ENCODE results near the gene FMNL2.

DNA sequence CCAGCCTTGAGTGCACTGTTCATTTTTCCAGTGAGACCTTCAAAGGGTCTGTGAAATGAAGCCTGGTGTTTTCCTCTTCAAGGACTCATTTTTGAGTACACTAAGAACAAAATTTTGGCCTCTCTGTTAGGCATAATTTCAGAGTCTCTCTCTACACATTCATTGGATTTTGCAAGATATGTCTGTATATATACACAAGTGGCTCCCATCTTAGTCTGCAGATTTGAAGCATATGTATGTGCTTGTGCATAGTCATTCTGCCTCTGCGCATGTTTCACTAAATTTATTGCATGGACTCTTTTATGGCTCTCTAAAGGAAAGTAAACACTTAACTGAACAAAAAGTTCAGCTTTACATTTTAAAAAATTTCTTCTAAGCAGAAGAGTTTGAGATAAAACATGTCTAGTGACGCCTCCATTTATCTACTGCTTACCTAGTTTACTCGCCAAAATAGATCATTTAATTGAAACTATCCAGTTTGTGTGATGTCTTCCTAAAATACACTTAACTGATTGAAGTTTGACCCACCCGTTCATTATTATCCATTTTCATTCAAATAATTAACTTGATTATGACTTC is 145.9 kb downstream of the FMNL2 start:
- TF ChIP-seq, protein P1, sequence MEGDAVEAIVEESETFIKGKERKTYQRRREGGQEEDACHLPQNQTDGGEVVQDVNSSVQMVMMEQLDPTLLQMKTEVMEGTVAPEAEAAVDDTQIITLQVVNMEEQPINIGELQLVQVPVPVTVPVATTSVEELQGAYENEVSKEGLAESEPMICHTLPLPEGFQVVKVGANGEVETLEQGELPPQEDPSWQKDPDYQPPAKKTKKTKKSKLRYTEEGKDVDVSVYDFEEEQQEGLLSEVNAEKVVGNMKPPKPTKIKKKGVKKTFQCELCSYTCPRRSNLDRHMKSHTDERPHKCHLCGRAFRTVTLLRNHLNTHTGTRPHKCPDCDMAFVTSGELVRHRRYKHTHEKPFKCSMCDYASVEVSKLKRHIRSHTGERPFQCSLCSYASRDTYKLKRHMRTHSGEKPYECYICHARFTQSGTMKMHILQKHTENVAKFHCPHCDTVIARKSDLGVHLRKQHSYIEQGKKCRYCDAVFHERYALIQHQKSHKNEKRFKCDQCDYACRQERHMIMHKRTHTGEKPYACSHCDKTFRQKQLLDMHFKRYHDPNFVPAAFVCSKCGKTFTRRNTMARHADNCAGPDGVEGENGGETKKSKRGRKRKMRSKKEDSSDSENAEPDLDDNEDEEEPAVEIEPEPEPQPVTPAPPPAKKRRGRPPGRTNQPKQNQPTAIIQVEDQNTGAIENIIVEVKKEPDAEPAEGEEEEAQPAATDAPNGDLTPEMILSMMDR (conservative IDR thresholded peaks at IDR 0.05) = no peak
- no peak for TF ChIP-seq EZH2 (IDR thresholded peaks at IDR 0.05; ENCODE audit: low read depth)

Data from PC-9 (cell line).